B cell (primary cell): ENCODE measurements around the gene NRG2. TPM values are rescaled to one million over a fixed set of nuclear protein-coding genes. Genes with fewer than 3 reads are reported as not detected.

Experiments used
- ATAC-seq: fragments of 200-7000 bp; cut with Tn5 transposase; one replicate; pipeline ENCODE4 v1.10.0; 2021; ENCODE audit warnings: low read depth, mild to moderate bottlenecking, moderate number of reproducible peaks, moderate library complexity
- CTCF ChIA-PET: fragments of 350-600 bp; sonication (Branson Sonifier 250); formaldehyde crosslinking; loops from one replicate; lab custom pipeline; 2021; ENCODE audit warnings: antibody characterized with exemption, inconsistent platforms; lab: Charles Lee
- POLR2A ChIA-PET: fragments of 350-600 bp; sonication (Branson Sonifier 250); formaldehyde crosslinking; loops from one replicate; lab custom pipeline; 2021; ENCODE audit warnings: antibody characterized with exemption; lab: Charles Lee
- DNase-seq: peaks from one replicate; pipeline ENCODE4 v3.0.0; 2013
- H2AFZ ChIP-seq: 2 replicates; pipeline ENCODE4 v1.6.1; 2012; ENCODE audit warnings: mild to moderate bottlenecking, low read depth, low read length; ENCODE audit not compliant: insufficient read depth, poor library complexity, severe bottlenecking
- H3K27ac ChIP-seq, 2 donors: 1 replicate in 1 of 2; 2 replicates in 1 of 2; pipeline ENCODE4 v1.5.1; 2012 to 2013; ENCODE audit warnings: low read length in 2 of 2, mild to moderate bottlenecking in 2 of 2, moderate library complexity in 1 of 2
- H3K27me3 ChIP-seq, 4 experiments: fragments of 200-600 bp in 1 of 4; sonication (generic) in 1 of 4; replicated peaks in 1 of 4; 1 replicate in 2 of 4; 2 replicates in 2 of 4; pipeline versions ENCODE4 v1.6.1 to v1.7.0; 2013 to 2016; ENCODE audit warnings: low read length in 3 of 4, mild to moderate bottlenecking in 2 of 4, mixed read lengths in 1 of 4, moderate library complexity in 1 of 4; ENCODE audit not compliant: insufficient read depth in 4 of 4, control insufficient read depth in 3 of 4; ENCODE audit errors: control extremely low read depth in 1 of 4
- H3K36me3 ChIP-seq, 2 experiments: replicated peaks in 1 of 2; 1 replicate in 1 of 2; 2 replicates in 1 of 2; pipeline versions ENCODE4 v1.6.1 to v1.7.1; 2013; ENCODE audit warnings: low read length in 1 of 2; ENCODE audit not compliant: insufficient read depth in 2 of 2, control insufficient read depth in 1 of 2; ENCODE audit errors: control extremely low read depth in 1 of 2, extremely low read depth in 1 of 2
- H3K4me1 ChIP-seq, 2 donors: fragments of 200-600 bp in 1 of 2; sonication (generic) in 1 of 2; 1 replicate in 1 of 2; 2 replicates in 1 of 2; pipeline versions ENCODE4 v1.5.1 to v1.6.1; 2013 to 2017; ENCODE audit warnings: low read length in 2 of 2; ENCODE audit not compliant: control insufficient read depth in 2 of 2, insufficient read depth in 2 of 2
- H3K4me2 ChIP-seq: replicated peaks from 2 replicates; pipeline ENCODE3; 2012; ENCODE audit warnings: mild to moderate bottlenecking, low read depth, low read length; ENCODE audit not compliant: poor library complexity, severe bottlenecking
- H3K4me3 ChIP-seq, 5 experiments: fragments of 200-600 bp in 1 of 5; sonication (generic) in 1 of 5; 1 replicate in 3 of 5; 2 replicates in 2 of 5; pipeline versions ENCODE4 v1.5.1 to v1.7.0; 2011 to 2016; ENCODE audit warnings: low read length in 4 of 5, mild to moderate bottlenecking in 4 of 5, low read depth in 2 of 5, control low read depth in 1 of 5, moderate library complexity in 1 of 5; ENCODE audit not compliant: insufficient read depth in 1 of 5; ENCODE audit errors: control extremely low read depth in 1 of 5, extremely low read depth in 1 of 5
- H3K79me2 ChIP-seq: fragments of 200-600 bp; sonication (generic); one replicate; pipeline ENCODE4 v1.6.0; 2016; ENCODE audit warnings: low read length; ENCODE audit not compliant: control insufficient read depth, insufficient read depth
- H3K9ac ChIP-seq: fragments of 200-600 bp; sonication (generic); 2 replicates; pipeline ENCODE4 v1.6.1; 2017; ENCODE audit warnings: mild to moderate bottlenecking, low read length, moderate library complexity
- H3K9me3 ChIP-seq, 3 donors: one replicate each; pipeline versions ENCODE4 v1.6.1 to v1.7.1; 2013; ENCODE audit warnings: low read length in 2 of 3; ENCODE audit not compliant: control insufficient read depth in 2 of 3, insufficient read depth in 1 of 3; ENCODE audit errors: control extremely low read depth in 1 of 3
- H4K20me1 ChIP-seq: 2 replicates; pipeline ENCODE4 v1.6.0; 2012; ENCODE audit warnings: mild to moderate bottlenecking, low read length; ENCODE audit not compliant: insufficient read depth, control insufficient read depth, poor library complexity, severe bottlenecking
- H3K27ac Mint-ChIP-seq: one replicate; pipeline ENCODE4 v1.8.0; 2021; ENCODE audit warnings: mixed read lengths
- H3K27me3 Mint-ChIP-seq: one replicate; pipeline ENCODE4 v1.8.0; 2021; ENCODE audit warnings: mixed read lengths
- H3K4me1 Mint-ChIP-seq: one replicate; pipeline ENCODE4 v1.8.0; 2021; ENCODE audit warnings: mixed read lengths
- H3K4me3 Mint-ChIP-seq: one replicate; pipeline ENCODE4 v1.8.0; 2021; ENCODE audit warnings: mixed read lengths
- H3K9me3 Mint-ChIP-seq: one replicate; pipeline ENCODE4 v1.8.0; 2022; ENCODE audit warnings: mixed read lengths; ENCODE audit not compliant: insufficient read depth
- CTCF ChIP-seq: fragments of 200-600 bp; IDR thresholded peaks from one replicate; pipeline ENCODE4 v1.8.0; 2022; ENCODE audit warnings: antibody characterized with exemption, mild to moderate bottlenecking
- EZH2 ChIP-seq: IDR thresholded peaks from 2 replicates; pipeline ENCODE4 v1.6.1; 2012; ENCODE audit warnings: borderline replicate concordance, low read depth, mild to moderate bottlenecking, moderate library complexity, low read length; ENCODE audit not compliant: insufficient read depth, poor library complexity, severe bottlenecking
- WGBS: methylation state at CpG from one replicate; pipeline ENCODE4 v1.1.5; 2013; ENCODE audit warnings: missing lambda C conversion rate; ENCODE audit not compliant: insufficient coverage; 5-methylcytosine and 5-hydroxymethylcytosine counted together
- intact Hi-C: fragments of 100-400 bp; cut with micrococcal nuclease; formaldehyde crosslinking; loops from one replicate; pipeline ENCODE4 v1.10.0; 2022
- polyA plus RNA-seq: library from polyadenylated mRNA; depleted of rRNA; stranded (reverse); fragments of >200 nt; gene quantifications from 2 replicates; pipeline ENCODE4 v1.2.3, GENCODE V29; 2012
- total RNA-seq, 2 donors: library from RNA; stranded (reverse); fragments of 120-200 nt in 1 of 2; gene quantifications; 1 replicate in 1 of 2; 2 replicates in 1 of 2; pipeline versions ENCODE4 v1.2.3 to v1.2.4, GENCODE V29; 2013 to 2022

Gene NRG2
- total and polyA plus RNA-seq, 2 donors (not counting 1 experiment from before 2014, with no cell fraction given): 0.13 to 0.15 TPM

- WGBS: no CpG with 5 or more reads among the region's 1 CpG
- CTCF ChIA-PET: interaction anchor here (0.9 to 13.6 kb wide), 5 partner anchors 9 to 76 kb away, joined by 3 to 513 read pairs (median 4); no protein-coding TSS in a partner anchor
Observed at GRCh38 chr5:140076142-140076541, 33.0 kb upstream of the NRG2 start.

GRCh38 chr5:140075371-140075770 is 32.3 kb upstream of the NRG2 start:
- Mint-ChIP-seq H3K9me3 (no peaks in the 10 kb centered on the region), H3K4me1 (no peaks in the 10 kb centered on the region), H3K27ac (no peak overlapping the region), H3K4me3 (no peak overlapping the region), H3K27me3 (peaks cover 29% of the 10 kb centered on the region)
- Histone ChIP-seq H3K79me2 (no peaks in the 10 kb centered on the region), H3K9ac (no peak overlapping the region), H3K4me2 (no peak overlapping the region), H3K4me1 (no peaks in the 10 kb centered on the region), H3K9me3 (no peaks in the 10 kb centered on the region), H3K27me3 (peaks cover 0 to 17% (median 5%) of the 10 kb centered on the region in 4 experiments), H3K36me3 (no peaks in the 10 kb centered on the region), H4K20me1 (no peaks in the 10 kb centered on the region), H3K4me3 (no peak overlapping the region), H2AFZ (no peak overlapping the region), H3K27ac (no peak overlapping the region)
- intact Hi-C loops: loop anchor here (1.0 kb wide), 1 partner anchor 32 kb away; no protein-coding TSS in a partner anchor
- ChIA-PET POLR2A (no interaction called here), CTCF (interaction anchor here (0.5 to 13.6 kb wide), 3 partner anchors 60 to 138 kb away, joined by 5 to 513 read pairs (median 14); no protein-coding TSS in a partner anchor)
- TF ChIP-seq EZH2 (no peak), CTCF (no peak)
- no peak for ATAC-seq
- WGBS: no CpG with 5 or more reads among the region's 2 CpGs
- no peak for DNase-seq

More at GRCh38 chr5:140076142-140076541, 33.0 kb upstream of the NRG2 start:
- H3K4me3 Mint-ChIP-seq: no peak overlapping the region
- no peak overlapping the region for H2AFZ ChIP-seq
- intact Hi-C loops: no loop called here
- H3K4me3 ChIP-seq: no peak overlapping the region
- no peak overlapping the region for H3K27ac ChIP-seq
- H3K4me2 ChIP-seq: no peak overlapping the region
- H3K9me3 Mint-ChIP-seq: no peaks in the 10 kb centered on the region
- no peaks in the 10 kb centered on the region for H3K36me3 ChIP-seq
- no peak overlapping the region for H3K27ac Mint-ChIP-seq
- H3K4me1 Mint-ChIP-seq: no peaks in the 10 kb centered on the region
- POLR2A ChIA-PET: no interaction called here
- peaks cover 0 to 17% (median 6%) of the 10 kb centered on the region in 4 experiments for H3K27me3 ChIP-seq
- H3K4me1 ChIP-seq: no peaks in the 10 kb centered on the region
- H3K27me3 Mint-ChIP-seq: peaks cover 28% of the 10 kb centered on the region
- no peaks in the 10 kb centered on the region for H3K9me3 ChIP-seq
- no peak overlapping the region for H3K9ac ChIP-seq
- ATAC-seq: no peak
- no peaks in the 10 kb centered on the region for H3K79me2 ChIP-seq
- no peak for DNase-seq
- TF ChIP-seq EZH2: no peak
- no peak for TF ChIP-seq CTCF
- H4K20me1 ChIP-seq: no peaks in the 10 kb centered on the region
